ENCODE results near the gene TMEM178A. TPM values are rescaled to one million over a fixed set of nuclear protein-coding genes. Genes with fewer than 3 reads are reported as not detected.

TMEM178A gene
- total and polyA plus RNA-seq, 2 of the 8 experiments (the other 6 are each of a cell fraction or from before 2014, with no cell fraction given) = 11.2 to 14.9 TPM

DNA sequence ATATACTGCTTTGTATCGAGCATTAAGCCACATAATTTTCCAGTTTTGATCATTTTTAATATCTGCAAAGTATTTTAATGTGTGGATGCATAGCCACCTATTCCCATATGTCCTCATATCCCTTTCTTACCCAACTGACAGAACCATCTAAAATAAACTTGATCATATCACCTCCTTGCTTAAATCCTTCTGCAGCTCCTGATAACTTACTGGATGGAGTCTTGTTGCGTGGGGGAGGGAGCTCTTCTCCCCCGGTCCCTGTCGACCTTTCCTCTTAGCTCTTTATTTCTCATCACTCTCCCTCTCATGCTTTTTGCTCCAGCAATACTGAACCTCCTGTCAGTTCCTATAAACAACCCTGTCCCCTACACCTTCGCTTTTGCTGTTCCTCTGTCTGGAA lies 18.7 kb downstream of the TMEM178A start:
- H4K20me1 ChIP-seq (replicated peaks in 1 of 2; ENCODE audit: control insufficient read depth in 1 of 2, insufficient read depth in 2 of 2, low read length in 2 of 2) = no peaks in the 10 kb centered on the region
- CTCF ChIA-PET (ENCODE audit: partially characterized antibody) = interaction anchor here (0.6 to 1.0 kb wide), 2 partner anchors 16 to 316 kb away, joined by 3 read pairs; no protein-coding TSS in a partner anchor
- TF ChIP-seq RNF2 (IDR thresholded peaks at IDR 0.05; ENCODE audit: borderline replicate concordance, low read depth, low read length, missing control alignments, poor library complexity, severe bottlenecking) (no peak), NANOG (IDR thresholded peaks at IDR 0.05; ENCODE audit: insufficient read depth, low read depth, low read length, poor library complexity, severe bottlenecking) (no peak)
- TF ChIP-seq, protein P1, sequence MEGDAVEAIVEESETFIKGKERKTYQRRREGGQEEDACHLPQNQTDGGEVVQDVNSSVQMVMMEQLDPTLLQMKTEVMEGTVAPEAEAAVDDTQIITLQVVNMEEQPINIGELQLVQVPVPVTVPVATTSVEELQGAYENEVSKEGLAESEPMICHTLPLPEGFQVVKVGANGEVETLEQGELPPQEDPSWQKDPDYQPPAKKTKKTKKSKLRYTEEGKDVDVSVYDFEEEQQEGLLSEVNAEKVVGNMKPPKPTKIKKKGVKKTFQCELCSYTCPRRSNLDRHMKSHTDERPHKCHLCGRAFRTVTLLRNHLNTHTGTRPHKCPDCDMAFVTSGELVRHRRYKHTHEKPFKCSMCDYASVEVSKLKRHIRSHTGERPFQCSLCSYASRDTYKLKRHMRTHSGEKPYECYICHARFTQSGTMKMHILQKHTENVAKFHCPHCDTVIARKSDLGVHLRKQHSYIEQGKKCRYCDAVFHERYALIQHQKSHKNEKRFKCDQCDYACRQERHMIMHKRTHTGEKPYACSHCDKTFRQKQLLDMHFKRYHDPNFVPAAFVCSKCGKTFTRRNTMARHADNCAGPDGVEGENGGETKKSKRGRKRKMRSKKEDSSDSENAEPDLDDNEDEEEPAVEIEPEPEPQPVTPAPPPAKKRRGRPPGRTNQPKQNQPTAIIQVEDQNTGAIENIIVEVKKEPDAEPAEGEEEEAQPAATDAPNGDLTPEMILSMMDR (IDR thresholded peaks at IDR 0.05; ENCODE audit: control extremely low read depth in 1 of 3, insufficient read depth in 1 of 3, low read depth in 1 of 3, low read length in 3 of 3) = no peak

More for the DNA sequence above, 18.7 kb downstream of the TMEM178A start:
- no peak overlapping the region for H3K56ac ChIP-seq (replicated peaks; ENCODE audit: insufficient read length, low read depth, low read length)
- H4K8ac ChIP-seq (ENCODE audit: extremely low read depth, insufficient read depth, low read length) = no peak overlapping the region
- H2BK5ac ChIP-seq (ENCODE audit: low read depth, low read length) = no peak overlapping the region
- H3K4me2 ChIP-seq (ENCODE audit: insufficient read depth in 1 of 2, low read depth in 2 of 2, low read length in 2 of 2) = no peak overlapping the region
- no peak for DNase-seq (ENCODE audit: low read depth in 1 of 2, low spot score in 2 of 2)
- no peak overlapping the region for H3K4ac ChIP-seq (replicated peaks; ENCODE audit: insufficient read length, low read depth, low read length)
- no peak overlapping the region for H2BK20ac ChIP-seq (ENCODE audit: low read length)
- no peaks in the 10 kb centered on the region for H3K36me3 ChIP-seq (ENCODE audit: control insufficient read depth in 2 of 4, insufficient read depth in 4 of 4, low read length in 3 of 4)
- peaks cover 0 to 8% (median 3%) of the 10 kb centered on the region in 4 experiments; a peak in 3 of 7 replicates for H3K4me1 ChIP-seq (replicated peaks in 1 of 4; ENCODE audit: control insufficient read depth in 3 of 4, insufficient read depth in 4 of 4, low read length in 3 of 4)
- no peak overlapping the region for H3K23ac ChIP-seq (ENCODE audit: insufficient read length)
- no peak overlapping the region for H2BK12ac ChIP-seq (ENCODE audit: low read depth, low read length)
- no peak overlapping the region for H4K91ac ChIP-seq (replicated peaks; ENCODE audit: insufficient read length, low read length)
- H3K18ac ChIP-seq (ENCODE audit: extremely low read depth, low read length) = no peak overlapping the region
- no peak overlapping the region for H3K27ac ChIP-seq (ENCODE audit: low read depth, low read length)
- WGBS, 2 experiments (ENCODE audit: extremely low coverage in 1 of 2, insufficient coverage in 1 of 2, insufficient read length in 1 of 2, insufficient replicate concordance in 2 of 2, low coverage in 1 of 2, low lambda C conversion rate in 2 of 2, missing lambda C conversion rate in 1 of 2) = 82% methylated on average over 5 of the region's 5 CpGs; no CpG with 5 or more reads in 1 of the 2 experiments
- POLR2A ChIA-PET (ENCODE audit: partially characterized antibody) = no interaction called here
- no peak overlapping the region for H2AFZ ChIP-seq (ENCODE audit: low read length)
- H3K9me3 ChIP-seq (ENCODE audit: insufficient read depth in 2 of 2, low read depth in 1 of 2, low read length in 1 of 2) = no peaks in the 10 kb centered on the region
- no peak for FAIRE-seq
- no peaks in the 10 kb centered on the region for H3K79me1 ChIP-seq (ENCODE audit: low read depth, low read length)
- no peak overlapping the region for H2AK5ac ChIP-seq (ENCODE audit: low read depth, low read length)
- no peak overlapping the region for H3K4me3 ChIP-seq (ENCODE audit: extremely low read depth in 1 of 4, insufficient read depth in 2 of 4, low read depth in 3 of 4, low read length in 4 of 4)
- no peak overlapping the region for H2BK15ac ChIP-seq (ENCODE audit: low read length)
- H2BK120ac ChIP-seq (replicated peaks; ENCODE audit: low read depth, low read length) = no peak overlapping the region
- no peak overlapping the region for H4K5ac ChIP-seq (ENCODE audit: insufficient read length, low read depth, low read length)
- H3K27me3 ChIP-seq (replicated peaks in 1 of 4; ENCODE audit: control insufficient read depth in 3 of 4, extremely low read depth in 1 of 4, insufficient read depth in 3 of 4, low read length in 3 of 4) = no peaks in the 10 kb centered on the region
- no peak overlapping the region for H3K9ac ChIP-seq (replicated peaks in 1 of 4; ENCODE audit: extremely low read depth in 1 of 4, low read depth in 3 of 4, low read length in 3 of 4)
- H3K23me2 ChIP-seq (ENCODE audit: low read depth, low read length) = no peaks in the 10 kb centered on the region
- H3K79me2 ChIP-seq (ENCODE audit: control insufficient read depth in 1 of 2, insufficient read depth in 2 of 2, low read length in 2 of 2) = no peaks in the 10 kb centered on the region
- no peak overlapping the region for H3K14ac ChIP-seq (ENCODE audit: insufficient read length)

Data from H1 (cell line).